Prostate gland (tissue), 2 donors: Measurements from ENCODE around the gene JSRP1.
A peak's percentile ranks its signal among the peaks of the same experiment; 100 is the strongest.

Source experiments
- CTCF ChIP-seq, 4 experiments: fragments of 200-600 bp in 2 of 4; fragments of 450-650 bp in 2 of 4; sonication (generic) in 2 of 4; IDR thresholded peaks; 1 replicate in 3 of 4; 2 replicates in 1 of 4; pipeline ENCODE4 v1.5.1; 2016 to 2019; ENCODE audit warnings: antibody characterized with exemption in 4 of 4, mild to moderate bottlenecking in 2 of 4, moderate library complexity in 2 of 4
- POLR2A ChIP-seq: fragments of 450-650 bp; IDR thresholded peaks from one replicate; pipeline ENCODE4 v1.6.1; 2016; ENCODE audit warnings: antibody characterized with exemption, mild to moderate bottlenecking
- POLR2AphosphoS5 ChIP-seq: sonication (generic); formaldehyde crosslinking; IDR thresholded peaks from one replicate; pipeline ENCODE4 v1.6.1; 2017; ENCODE audit warnings: antibody characterized with exemption

DNA sequence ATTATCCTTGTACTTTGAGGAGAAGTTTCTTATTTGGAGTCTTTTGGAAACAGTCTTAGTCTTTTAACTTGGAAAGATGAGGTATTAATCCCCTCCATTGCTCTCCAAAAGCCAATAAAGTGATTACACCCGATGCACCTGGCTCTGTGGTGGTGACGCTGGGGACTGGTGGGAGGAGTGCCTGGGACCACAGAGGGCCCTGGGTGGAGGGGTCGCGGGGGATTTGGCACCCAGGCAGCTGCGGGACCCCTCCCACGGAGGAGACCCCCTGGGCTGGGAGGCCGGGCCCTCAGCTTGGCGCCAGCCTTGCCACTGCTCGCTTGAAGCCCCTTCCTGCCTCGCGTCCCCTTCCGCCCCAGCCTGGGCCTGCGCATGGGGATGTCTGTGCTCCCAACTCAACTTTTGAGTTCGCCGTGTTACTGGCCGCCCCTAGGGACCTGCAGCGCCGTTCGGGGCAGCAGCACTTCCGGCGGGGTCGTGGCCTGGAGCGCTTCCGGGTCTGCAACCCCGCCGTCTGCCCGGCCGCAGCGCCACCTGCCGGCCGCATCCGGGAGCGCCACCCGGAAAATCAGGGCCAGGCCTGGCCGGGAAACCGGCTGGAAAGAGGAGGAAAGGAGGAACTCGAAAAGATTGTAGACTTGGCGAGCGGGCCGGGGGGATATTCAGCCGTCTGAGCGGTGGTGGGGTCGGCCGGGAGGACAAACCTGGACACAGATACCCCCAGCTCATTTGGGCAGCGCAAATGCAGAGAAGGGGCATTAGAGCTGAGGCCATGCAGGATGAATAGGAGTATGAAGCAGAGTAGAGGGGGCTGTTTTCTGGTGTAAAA, 17.4 kb upstream of the JSRP1 start:
- peak; percentile 67 for TF ChIP-seq POLR2AphosphoS5
- TF ChIP-seq CTCF (IDR thresholded peaks at IDR 0.05), result peak; percentile 95 to 99 (median 98)
- TF ChIP-seq POLR2A, result peak; percentile 14
